Neural cell (in vitro differentiated cells): ENCODE measurements around the gene TOMM20. TPM values are rescaled to one million over a fixed set of nuclear protein-coding genes. Genes with fewer than 3 reads are reported as not detected.
"Not testable (repeated sequence)": the region's sequence is repeated elsewhere in the genome, so short reads cannot be mapped to it uniquely, and the experiment has no call there.

Source experiments
- H2AFZ ChIP-seq: fragments of 200-600, 300-800 bp; sonication (generic), shearing (Covaris generic); 2 replicates; pipeline ENCODE4 v1.6.0; 2014; ENCODE audit warnings: low read depth, mild to moderate bottlenecking, antibody characterized with exemption, low read length, moderate library complexity
- H3F3A ChIP-seq: fragments of 200-600 bp; shearing (Covaris generic); 2 replicates; pipeline ENCODE4 v1.6.1; 2016; ENCODE audit warnings: mild to moderate bottlenecking, moderate library complexity, mixed read lengths, antibody characterized with exemption, low read length; ENCODE audit not compliant: insufficient read depth, poor library complexity, severe bottlenecking
- H3K27ac ChIP-seq: fragments of 200-600, 300-800 bp; sonication (generic), shearing (Covaris generic); 2 replicates; pipeline ENCODE4 v1.5.1; 2014; ENCODE audit warnings: mild to moderate bottlenecking, low read length, moderate library complexity
- H3K27me3 ChIP-seq: fragments of 300-800, 200-600 bp; sonication (generic), shearing (Covaris generic); 2 replicates; pipeline ENCODE4 v1.6.0; 2014; ENCODE audit warnings: mild to moderate bottlenecking, low read depth, low read length, moderate library complexity; ENCODE audit not compliant: insufficient read depth
- H3K36me3 ChIP-seq: fragments of 300-800, 200-600 bp; sonication (generic), shearing (Covaris generic); 2 replicates; pipeline ENCODE4 v1.5.1; 2014; ENCODE audit warnings: mild to moderate bottlenecking, antibody characterized with exemption, low read length, moderate library complexity; ENCODE audit not compliant: insufficient read depth
- H3K4me2 ChIP-seq: fragments of 300-800, 200-600 bp; sonication (generic), shearing (Covaris generic); 2 replicates; pipeline ENCODE4 v1.6.0; 2014; ENCODE audit warnings: mild to moderate bottlenecking, low read length
- H3K4me3 ChIP-seq: fragments of 300-800, 200-600 bp; sonication (generic), shearing (Covaris generic); 2 replicates; pipeline ENCODE4 v1.5.1; 2014; ENCODE audit warnings: mild to moderate bottlenecking, low read length, moderate library complexity
- H3K79me2 ChIP-seq: fragments of 200-600 bp; shearing (Covaris generic); replicated peaks from 2 replicates; pipeline ENCODE4 v1.6.0; 2014; ENCODE audit warnings: mild to moderate bottlenecking, low read length, moderate library complexity; ENCODE audit not compliant: insufficient read depth
- H3K9ac ChIP-seq: fragments of 300-800, 200-600 bp; sonication (generic), shearing (Covaris generic); 2 replicates; pipeline ENCODE4 v1.6.1; 2016; ENCODE audit warnings: mild to moderate bottlenecking, low read length, mixed read lengths
- H3K9me2 ChIP-seq: fragments of 200-600 bp; shearing (Covaris generic); 2 replicates; pipeline ENCODE4 v1.6.1; 2016; ENCODE audit warnings: mild to moderate bottlenecking, low read length, mixed read lengths; ENCODE audit not compliant: insufficient read depth
- H3K9me3 ChIP-seq: fragments of 200-600, 300-800 bp; sonication (generic), shearing (Covaris generic); 2 replicates; pipeline ENCODE4 v1.6.1; 2016; ENCODE audit warnings: mild to moderate bottlenecking, mixed run types, low read length, moderate library complexity, mixed read lengths
- H4K20me1 ChIP-seq: fragments of 200-600 bp; shearing (Covaris generic); 2 replicates; pipeline ENCODE4 v1.6.1; 2016; ENCODE audit warnings: mild to moderate bottlenecking, mixed run types; ENCODE audit not compliant: insufficient read depth
- EP300 ChIP-seq: fragments of 450-650 bp; conservative IDR thresholded peaks from 2 replicates; pipeline ENCODE4 v1.6.1; 2014; ENCODE audit warnings: antibody characterized with exemption, mild to moderate bottlenecking, moderate library complexity; ENCODE audit not compliant: poor library complexity, severe bottlenecking
- EZH2 ChIP-seq: fragments of 200-600, 300-800 bp; shearing (Covaris generic), sonication (generic); IDR thresholded peaks from 2 replicates; pipeline ENCODE4 v1.6.1; 2014; ENCODE audit warnings: antibody characterized with exemption, low read length, borderline replicate concordance, mild to moderate bottlenecking; ENCODE audit not compliant: insufficient read depth, poor library complexity, severe bottlenecking
- MXI1 ChIP-seq: fragments of 450-650 bp; conservative IDR thresholded peaks from 2 replicates; pipeline ENCODE4 v1.6.1; 2014; ENCODE audit warnings: antibody characterized with exemption, mild to moderate bottlenecking; ENCODE audit not compliant: poor library complexity, severe bottlenecking
- POLR2AphosphoS5 ChIP-seq: IDR thresholded peaks from 2 replicates; pipeline ENCODE4 v1.6.1; 2012
- RAD21 ChIP-seq: fragments of 450-650 bp; conservative IDR thresholded peaks from 2 replicates; pipeline ENCODE4 v1.6.1; 2014; ENCODE audit warnings: antibody characterized with exemption, mild to moderate bottlenecking, moderate library complexity
- SMC3 ChIP-seq: fragments of 450-650 bp; conservative IDR thresholded peaks from 2 replicates; pipeline ENCODE4 v1.6.1; 2014; ENCODE audit warnings: antibody characterized with exemption, mild to moderate bottlenecking, moderate library complexity; ENCODE audit not compliant: poor library complexity
- TAF1 ChIP-seq: IDR thresholded peaks from 2 replicates; pipeline ENCODE4 v1.6.1; 2012; ENCODE audit warnings: low read depth
- polyA plus RNA-seq: library from polyadenylated mRNA; depleted of rRNA; stranded (reverse); fragments of >200 nt; gene quantifications from 2 replicates; pipeline ENCODE4 v1.2.3, GENCODE V29; 2014
- TF ChIP-seq, protein P1 (sequence below): IDR thresholded peaks from 2 replicates; pipeline ENCODE4 v1.6.1; 2012; ENCODE audit warnings: borderline replicate concordance
- TF ChIP-seq, protein P2 (sequence below): fragments of 450-650 bp; IDR thresholded peaks from 2 replicates; pipeline ENCODE4 v1.5.1; 2014; ENCODE audit warnings: antibody characterized with exemption, mild to moderate bottlenecking, moderate library complexity; ENCODE audit not compliant: poor library complexity, severe bottlenecking

Gene TOMM20
- polyA plus RNA-seq, 1 donor from 2014 or later, result 175 TPM

- Histone ChIP-seq H3K27ac (peak overlapping the region; percentile 84), H3F3A (no peaks in the 10 kb centered on the region), H3K9me2 (no peaks in the 10 kb centered on the region), H3K9ac (peak overlapping the region; percentile 79), H4K20me1 (no peaks in the 10 kb centered on the region), H3K9me3 (no peaks in the 10 kb centered on the region), H3K4me2 (peak overlapping the region; percentile 77), H3K4me3 (peak overlapping the region; percentile 78), H3K27me3 (no peaks in the 10 kb centered on the region), H3K36me3 (no peaks in the 10 kb centered on the region), H2AFZ (peak overlapping the region; percentile 76), H3K79me2 (peaks cover 12% of the 10 kb centered on the region)
- TF ChIP-seq POLR2AphosphoS5 (no peak), SMC3 (no peak), EZH2 (no peak), EP300 (no peak), TAF1 (no peak), RAD21 (no peak), MXI1 (no peak)
- TF ChIP-seq, protein P1, sequence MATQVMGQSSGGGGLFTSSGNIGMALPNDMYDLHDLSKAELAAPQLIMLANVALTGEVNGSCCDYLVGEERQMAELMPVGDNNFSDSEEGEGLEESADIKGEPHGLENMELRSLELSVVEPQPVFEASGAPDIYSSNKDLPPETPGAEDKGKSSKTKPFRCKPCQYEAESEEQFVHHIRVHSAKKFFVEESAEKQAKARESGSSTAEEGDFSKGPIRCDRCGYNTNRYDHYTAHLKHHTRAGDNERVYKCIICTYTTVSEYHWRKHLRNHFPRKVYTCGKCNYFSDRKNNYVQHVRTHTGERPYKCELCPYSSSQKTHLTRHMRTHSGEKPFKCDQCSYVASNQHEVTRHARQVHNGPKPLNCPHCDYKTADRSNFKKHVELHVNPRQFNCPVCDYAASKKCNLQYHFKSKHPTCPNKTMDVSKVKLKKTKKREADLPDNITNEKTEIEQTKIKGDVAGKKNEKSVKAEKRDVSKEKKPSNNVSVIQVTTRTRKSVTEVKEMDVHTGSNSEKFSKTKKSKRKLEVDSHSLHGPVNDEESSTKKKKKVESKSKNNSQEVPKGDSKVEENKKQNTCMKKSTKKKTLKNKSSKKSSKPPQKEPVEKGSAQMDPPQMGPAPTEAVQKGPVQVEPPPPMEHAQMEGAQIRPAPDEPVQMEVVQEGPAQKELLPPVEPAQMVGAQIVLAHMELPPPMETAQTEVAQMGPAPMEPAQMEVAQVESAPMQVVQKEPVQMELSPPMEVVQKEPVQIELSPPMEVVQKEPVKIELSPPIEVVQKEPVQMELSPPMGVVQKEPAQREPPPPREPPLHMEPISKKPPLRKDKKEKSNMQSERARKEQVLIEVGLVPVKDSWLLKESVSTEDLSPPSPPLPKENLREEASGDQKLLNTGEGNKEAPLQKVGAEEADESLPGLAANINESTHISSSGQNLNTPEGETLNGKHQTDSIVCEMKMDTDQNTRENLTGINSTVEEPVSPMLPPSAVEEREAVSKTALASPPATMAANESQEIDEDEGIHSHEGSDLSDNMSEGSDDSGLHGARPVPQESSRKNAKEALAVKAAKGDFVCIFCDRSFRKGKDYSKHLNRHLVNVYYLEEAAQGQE, result no peak
- TF ChIP-seq, protein P2, sequence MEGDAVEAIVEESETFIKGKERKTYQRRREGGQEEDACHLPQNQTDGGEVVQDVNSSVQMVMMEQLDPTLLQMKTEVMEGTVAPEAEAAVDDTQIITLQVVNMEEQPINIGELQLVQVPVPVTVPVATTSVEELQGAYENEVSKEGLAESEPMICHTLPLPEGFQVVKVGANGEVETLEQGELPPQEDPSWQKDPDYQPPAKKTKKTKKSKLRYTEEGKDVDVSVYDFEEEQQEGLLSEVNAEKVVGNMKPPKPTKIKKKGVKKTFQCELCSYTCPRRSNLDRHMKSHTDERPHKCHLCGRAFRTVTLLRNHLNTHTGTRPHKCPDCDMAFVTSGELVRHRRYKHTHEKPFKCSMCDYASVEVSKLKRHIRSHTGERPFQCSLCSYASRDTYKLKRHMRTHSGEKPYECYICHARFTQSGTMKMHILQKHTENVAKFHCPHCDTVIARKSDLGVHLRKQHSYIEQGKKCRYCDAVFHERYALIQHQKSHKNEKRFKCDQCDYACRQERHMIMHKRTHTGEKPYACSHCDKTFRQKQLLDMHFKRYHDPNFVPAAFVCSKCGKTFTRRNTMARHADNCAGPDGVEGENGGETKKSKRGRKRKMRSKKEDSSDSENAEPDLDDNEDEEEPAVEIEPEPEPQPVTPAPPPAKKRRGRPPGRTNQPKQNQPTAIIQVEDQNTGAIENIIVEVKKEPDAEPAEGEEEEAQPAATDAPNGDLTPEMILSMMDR, result no peak
Observed at GRCh38 chr1:235160383-235160956, 31.8 kb upstream of the TOMM20 start.

- H2AFZ ChIP-seq, H3K9me3 ChIP-seq, H3K27ac ChIP-seq, H3K36me3 ChIP-seq, H3K27me3 ChIP-seq, H4K20me1 ChIP-seq, H3K9me2 ChIP-seq, H3F3A ChIP-seq: not testable (repeated sequence)
- Histone ChIP-seq H3K4me3 (peak overlapping the region; percentile 78), H3K79me2 (peaks cover 12% of the 10 kb centered on the region), H3K4me2 (peak overlapping the region; percentile 77), H3K9ac (peak overlapping the region; percentile 79)
Observed at GRCh38 chr1:235159930-235160329, 31.3 kb upstream of the TOMM20 start.

- H3K4me2 ChIP-seq, H3K9ac ChIP-seq, H3K36me3 ChIP-seq, H3K9me2 ChIP-seq, H3K27me3 ChIP-seq, H3K27ac ChIP-seq, H4K20me1 ChIP-seq, H3K9me3 ChIP-seq, H2AFZ ChIP-seq, H3K4me3 ChIP-seq, H3F3A ChIP-seq: not testable (repeated sequence)
- peaks cover 12% of the 10 kb centered on the region for H3K79me2 ChIP-seq
Observed at GRCh38 chr1:235159284-235159683, 30.6 kb upstream of the TOMM20 start.
